Mesothelial cell of epicardium (in vitro differentiated cells): ENCODE measurements around the gene HELT. TPM values are rescaled to one million over a fixed set of nuclear protein-coding genes. Genes with fewer than 3 reads are reported as not detected.
"Not testable (repeated sequence)": the region's sequence is repeated elsewhere in the genome, so short reads cannot be mapped to it uniquely, and the experiment has no call there.

Experiments used
- DNase-seq, 2 experiments: peaks; one replicate each; pipeline ENCODE4 v3.0.0; 2021; ENCODE audit warnings: low spot score in 2 of 2; ENCODE audit not compliant: unreplicated experiment in 2 of 2
- H3K27ac Mint-ChIP-seq: 2 replicates; pipeline ENCODE4 v1.8.0; 2021; ENCODE audit warnings: mixed read lengths
- H3K27me3 Mint-ChIP-seq: 2 replicates; pipeline ENCODE4 v1.8.0; 2021; ENCODE audit warnings: low read depth, mixed read lengths
- H3K36me3 Mint-ChIP-seq: 2 replicates; pipeline ENCODE4 v1.8.0; 2021; ENCODE audit warnings: mixed read lengths
- H3K4me1 Mint-ChIP-seq: 2 replicates; pipeline ENCODE4 v1.8.0; 2021; ENCODE audit warnings: mixed read lengths
- H3K4me3 Mint-ChIP-seq: 2 replicates; pipeline ENCODE4 v1.8.0; 2021; ENCODE audit warnings: mild to moderate bottlenecking, moderate library complexity, mixed read lengths
- H3K9me3 Mint-ChIP-seq: 2 replicates; pipeline ENCODE4 v1.8.0; 2021; ENCODE audit warnings: mixed read lengths
- total RNA-seq: library from RNA; stranded (reverse); gene quantifications from 3 replicates; pipeline ENCODE4 v1.2.1, GENCODE V29; 2021
- TF ChIP-seq, protein P1 (sequence below): fragments of 200-600 bp; sonication (generic); IDR thresholded peaks from one replicate; pipeline ENCODE4 v1.5.0; 2021; ENCODE audit warnings: antibody characterized with exemption; ENCODE audit not compliant: unreplicated experiment

HELT gene
- not detected in 3 replicates for total RNA-seq

DNA sequence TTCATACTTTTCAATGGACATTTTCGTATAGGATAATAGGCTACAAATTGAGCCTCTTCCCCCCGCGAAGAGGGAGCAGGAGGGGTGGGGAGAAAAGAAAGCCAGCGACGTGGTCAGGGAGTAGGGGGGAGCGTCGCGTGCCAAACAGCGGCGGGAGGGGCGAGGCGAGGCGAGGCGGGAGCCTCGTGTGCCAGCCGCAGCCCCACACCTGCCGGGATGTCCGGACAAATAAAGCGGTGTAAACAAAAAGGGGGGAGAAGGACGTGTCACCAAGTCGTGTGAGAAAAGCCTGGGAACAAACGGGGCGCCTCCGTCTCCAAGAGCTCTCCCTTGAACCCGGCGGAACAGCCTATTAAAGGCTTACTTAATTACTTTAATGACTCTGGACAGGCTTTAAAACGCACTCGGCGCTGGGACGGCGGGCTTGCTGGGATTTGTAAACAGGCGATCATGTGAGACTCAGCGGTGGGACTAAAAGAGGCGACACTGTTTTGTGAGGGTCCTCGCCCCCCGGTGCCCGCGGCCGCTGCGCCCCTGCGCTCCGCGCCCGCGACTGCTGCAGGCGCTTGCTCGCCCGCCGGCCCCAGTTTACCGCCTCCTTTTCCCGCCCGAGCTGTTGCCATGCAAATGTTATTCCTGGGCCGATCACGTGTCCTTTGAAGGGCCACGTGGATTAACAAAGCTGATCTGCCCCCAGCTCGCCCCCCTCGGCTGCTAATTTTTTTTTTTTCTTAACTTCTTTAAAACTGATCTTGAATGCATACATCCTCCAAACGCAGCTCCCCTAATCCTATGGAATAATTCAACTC, at the start of gene HELT:
HELT (plus strand) TSS at position 527 of the 809 bp plus-strand sequence. CDS start 439 bp downstream, outside the sequence.
- H3K27ac Mint-ChIP-seq, result no peak within 1 kb of the TSS
- peak within 1 kb of the TSS; percentile 16 for H3K4me3 Mint-ChIP-seq
- H3K36me3 Mint-ChIP-seq, result no peaks in the 10 kb centered on the region
- H3K4me1 Mint-ChIP-seq, result peaks cover 18% of the 10 kb centered on the region
- DNase-seq, result no peak
- H3K27me3 Mint-ChIP-seq, result peaks cover 98% of the 10 kb centered on the region
- TF ChIP-seq, protein P1, sequence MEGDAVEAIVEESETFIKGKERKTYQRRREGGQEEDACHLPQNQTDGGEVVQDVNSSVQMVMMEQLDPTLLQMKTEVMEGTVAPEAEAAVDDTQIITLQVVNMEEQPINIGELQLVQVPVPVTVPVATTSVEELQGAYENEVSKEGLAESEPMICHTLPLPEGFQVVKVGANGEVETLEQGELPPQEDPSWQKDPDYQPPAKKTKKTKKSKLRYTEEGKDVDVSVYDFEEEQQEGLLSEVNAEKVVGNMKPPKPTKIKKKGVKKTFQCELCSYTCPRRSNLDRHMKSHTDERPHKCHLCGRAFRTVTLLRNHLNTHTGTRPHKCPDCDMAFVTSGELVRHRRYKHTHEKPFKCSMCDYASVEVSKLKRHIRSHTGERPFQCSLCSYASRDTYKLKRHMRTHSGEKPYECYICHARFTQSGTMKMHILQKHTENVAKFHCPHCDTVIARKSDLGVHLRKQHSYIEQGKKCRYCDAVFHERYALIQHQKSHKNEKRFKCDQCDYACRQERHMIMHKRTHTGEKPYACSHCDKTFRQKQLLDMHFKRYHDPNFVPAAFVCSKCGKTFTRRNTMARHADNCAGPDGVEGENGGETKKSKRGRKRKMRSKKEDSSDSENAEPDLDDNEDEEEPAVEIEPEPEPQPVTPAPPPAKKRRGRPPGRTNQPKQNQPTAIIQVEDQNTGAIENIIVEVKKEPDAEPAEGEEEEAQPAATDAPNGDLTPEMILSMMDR, result no peak
- no peaks in the 10 kb centered on the region for H3K9me3 Mint-ChIP-seq

- H3K4me1 Mint-ChIP-seq, result no peaks in the 10 kb centered on the region
- no peak overlapping the region for H3K27ac Mint-ChIP-seq
- peaks cover 34% of the 10 kb centered on the region for H3K9me3 Mint-ChIP-seq
- H3K4me3 Mint-ChIP-seq, result no peak overlapping the region
- TF ChIP-seq, protein P1, result no peak
- H3K27me3 Mint-ChIP-seq, result peaks cover 10% of the 10 kb centered on the region
- H3K36me3 Mint-ChIP-seq, result peaks cover 4% of the 10 kb centered on the region
- DNase-seq, result no peak
Observed at GRCh38 chr4:184968784-184969201, 49.5 kb upstream of the HELT start.

GRCh38 chr4:184969610-184970009, 48.7 kb upstream of the HELT start:
- DNase-seq, result no peak
- H3K4me1 Mint-ChIP-seq, result no peaks in the 10 kb centered on the region
- H3K27me3 Mint-ChIP-seq, result peaks cover 10% of the 10 kb centered on the region
- no peak overlapping the region for H3K4me3 Mint-ChIP-seq
- H3K9me3 Mint-ChIP-seq, result peaks cover 34% of the 10 kb centered on the region
- TF ChIP-seq, protein P1, result no peak
- no peak overlapping the region for H3K27ac Mint-ChIP-seq
- peaks cover 4% of the 10 kb centered on the region for H3K36me3 Mint-ChIP-seq

GRCh38 chr4:184972991-184973390, 45.3 kb upstream of the HELT start:
- peaks cover 13% of the 10 kb centered on the region for H3K27me3 Mint-ChIP-seq
- H3K9me3 Mint-ChIP-seq, result peaks cover 33% of the 10 kb centered on the region
- H3K4me3 Mint-ChIP-seq, result no peak overlapping the region
- DNase-seq, result no peak
- no peaks in the 10 kb centered on the region for H3K36me3 Mint-ChIP-seq
- no peaks in the 10 kb centered on the region for H3K4me1 Mint-ChIP-seq
- TF ChIP-seq, protein P1, result no peak
- H3K27ac Mint-ChIP-seq, result no peak overlapping the region

- not testable (repeated sequence) for H3K4me3 Mint-ChIP-seq
Observed at GRCh38 chr4:184976348-184976747, 41.9 kb upstream of the HELT start.

DNA sequence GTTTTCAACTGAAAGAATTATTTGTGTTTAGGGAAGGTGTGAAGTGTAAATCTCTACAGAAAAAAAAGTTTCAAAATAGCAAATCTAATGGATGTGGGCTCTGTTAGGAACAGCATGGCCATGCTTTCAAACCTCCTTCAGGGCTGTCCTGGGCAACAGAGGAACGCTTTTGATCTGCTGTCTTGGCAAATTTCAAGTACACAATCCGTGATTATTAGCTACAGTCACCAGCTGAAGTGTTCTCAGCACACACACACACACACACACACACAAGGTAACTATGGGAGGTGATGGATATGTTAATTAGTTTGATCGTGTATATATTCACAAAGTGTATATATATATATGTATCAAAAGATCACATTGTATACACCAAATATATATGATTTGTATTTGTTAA, 40.5 kb upstream of the HELT start:
- H3K4me3 Mint-ChIP-seq, result no peak overlapping the region
- H3K36me3 Mint-ChIP-seq, result no peaks in the 10 kb centered on the region
- H3K4me1 Mint-ChIP-seq, result no peaks in the 10 kb centered on the region
- no peak overlapping the region for H3K27ac Mint-ChIP-seq
- TF ChIP-seq, protein P1, result no peak
- peaks cover 8% of the 10 kb centered on the region for H3K9me3 Mint-ChIP-seq
- DNase-seq, result no peak
- H3K27me3 Mint-ChIP-seq, result peaks cover 13% of the 10 kb centered on the region

More at GRCh38 chr4:184976348-184976747, 41.9 kb upstream of the HELT start:
- Mint-ChIP-seq H3K27me3 (peaks cover 17% of the 10 kb centered on the region), H3K9me3 (peaks cover 22% of the 10 kb centered on the region)
- not testable (repeated sequence) for H3K36me3 Mint-ChIP-seq, DNase-seq, H3K4me1 Mint-ChIP-seq, H3K27ac Mint-ChIP-seq
